ENCODE data around the gene TMEM109. TPM values are rescaled to one million over a fixed set of nuclear protein-coding genes. Genes with fewer than 3 reads are reported as not detected.

TMEM109 gene
- total RNA-seq, 1 donor from 2014 or later: 127 TPM

DNA sequence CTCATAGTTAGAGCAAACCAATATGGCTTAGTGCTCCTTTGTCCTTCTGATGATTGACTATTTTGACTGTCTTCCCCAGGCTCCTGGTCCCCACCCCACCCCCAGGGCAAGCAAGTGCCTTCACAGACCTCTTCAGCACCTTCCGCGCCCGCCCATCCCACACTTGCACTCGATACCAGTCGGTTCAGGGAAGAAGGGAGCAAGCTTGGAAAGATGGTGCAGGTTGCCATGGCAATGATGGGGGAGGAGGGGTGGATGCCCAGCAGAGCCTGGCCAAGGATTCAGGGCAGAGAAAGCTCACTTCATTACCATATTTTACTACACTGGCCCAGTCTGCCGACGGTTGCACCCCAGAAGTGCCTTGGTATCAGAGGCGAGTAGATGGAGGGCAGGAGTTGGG, 12.5 kb downstream of the TMEM109 start:
- Histone ChIP-seq H3K4me1 (peaks cover 25% of the 10 kb centered on the region), H3K9me3 (no peaks in the 10 kb centered on the region), H3K4me3 (no peak overlapping the region), H3K36me3 (peaks cover 0 to 15% of the 10 kb centered on the region in 2 donors), H3K27ac (no peak overlapping the region), H3K27me3 (no peaks in the 10 kb centered on the region)
- DNase-seq (ENCODE audit: extremely low spot score in 2 of 2): no peak
- intact Hi-C loops (cut with DNase I): no loop called here
- TF ChIP-seq, protein P1, sequence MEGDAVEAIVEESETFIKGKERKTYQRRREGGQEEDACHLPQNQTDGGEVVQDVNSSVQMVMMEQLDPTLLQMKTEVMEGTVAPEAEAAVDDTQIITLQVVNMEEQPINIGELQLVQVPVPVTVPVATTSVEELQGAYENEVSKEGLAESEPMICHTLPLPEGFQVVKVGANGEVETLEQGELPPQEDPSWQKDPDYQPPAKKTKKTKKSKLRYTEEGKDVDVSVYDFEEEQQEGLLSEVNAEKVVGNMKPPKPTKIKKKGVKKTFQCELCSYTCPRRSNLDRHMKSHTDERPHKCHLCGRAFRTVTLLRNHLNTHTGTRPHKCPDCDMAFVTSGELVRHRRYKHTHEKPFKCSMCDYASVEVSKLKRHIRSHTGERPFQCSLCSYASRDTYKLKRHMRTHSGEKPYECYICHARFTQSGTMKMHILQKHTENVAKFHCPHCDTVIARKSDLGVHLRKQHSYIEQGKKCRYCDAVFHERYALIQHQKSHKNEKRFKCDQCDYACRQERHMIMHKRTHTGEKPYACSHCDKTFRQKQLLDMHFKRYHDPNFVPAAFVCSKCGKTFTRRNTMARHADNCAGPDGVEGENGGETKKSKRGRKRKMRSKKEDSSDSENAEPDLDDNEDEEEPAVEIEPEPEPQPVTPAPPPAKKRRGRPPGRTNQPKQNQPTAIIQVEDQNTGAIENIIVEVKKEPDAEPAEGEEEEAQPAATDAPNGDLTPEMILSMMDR (IDR thresholded peaks at IDR 0.05): no peak
- TF ChIP-seq POLR2AphosphoS5 (IDR thresholded peaks at IDR 0.05; ENCODE audit: insufficient read depth in 1 of 2, low read depth in 1 of 2) (no peak), POLR2A (IDR thresholded peaks at IDR 0.05) (no peak)

DNA sequence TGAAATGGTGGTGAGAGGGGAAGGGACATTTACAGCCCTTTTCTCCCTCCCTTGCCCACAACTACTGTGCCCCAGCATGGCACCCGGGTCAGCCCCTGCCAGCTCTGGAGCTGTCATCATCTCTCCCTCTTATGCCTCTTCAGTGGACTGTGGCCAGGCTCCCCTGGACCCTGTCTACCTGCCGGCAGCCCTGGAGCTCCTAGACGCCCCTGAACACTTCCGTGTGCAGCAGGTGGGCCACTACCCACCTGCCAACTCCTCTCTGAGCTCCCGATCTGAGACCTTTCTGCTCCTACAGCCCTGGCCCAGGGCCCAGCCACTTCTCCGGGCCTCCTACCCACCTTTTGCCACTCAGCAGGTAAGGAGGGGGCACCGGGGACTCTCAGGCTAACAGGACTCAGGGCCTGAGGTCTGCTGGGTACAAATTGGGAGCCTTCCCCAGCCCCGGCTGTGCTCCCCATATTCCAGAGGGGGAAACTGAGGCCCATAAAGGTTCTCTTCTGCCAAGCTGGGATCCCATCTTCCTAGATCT, 13.2 kb downstream of the TMEM109 start:
- intact Hi-C loops (cut with DNase I): no loop called here
- no peaks in the 10 kb centered on the region for H3K27me3 ChIP-seq
- H3K4me3 ChIP-seq: no peak overlapping the region
- TF ChIP-seq, protein P1 (IDR thresholded peaks at IDR 0.05): no peak
- TF ChIP-seq POLR2A (IDR thresholded peaks at IDR 0.05): no peak
- no peak for TF ChIP-seq POLR2AphosphoS5 (IDR thresholded peaks at IDR 0.05; ENCODE audit: insufficient read depth in 1 of 2, low read depth in 1 of 2)
- no peaks in the 10 kb centered on the region for H3K9me3 ChIP-seq
- no peak for DNase-seq (ENCODE audit: extremely low spot score in 2 of 2)
- peaks cover 0 to 9% of the 10 kb centered on the region in 2 donors for H3K36me3 ChIP-seq
- H3K27ac ChIP-seq: no peak overlapping the region
- H3K4me1 ChIP-seq: peaks cover 25% of the 10 kb centered on the region

DNA sequence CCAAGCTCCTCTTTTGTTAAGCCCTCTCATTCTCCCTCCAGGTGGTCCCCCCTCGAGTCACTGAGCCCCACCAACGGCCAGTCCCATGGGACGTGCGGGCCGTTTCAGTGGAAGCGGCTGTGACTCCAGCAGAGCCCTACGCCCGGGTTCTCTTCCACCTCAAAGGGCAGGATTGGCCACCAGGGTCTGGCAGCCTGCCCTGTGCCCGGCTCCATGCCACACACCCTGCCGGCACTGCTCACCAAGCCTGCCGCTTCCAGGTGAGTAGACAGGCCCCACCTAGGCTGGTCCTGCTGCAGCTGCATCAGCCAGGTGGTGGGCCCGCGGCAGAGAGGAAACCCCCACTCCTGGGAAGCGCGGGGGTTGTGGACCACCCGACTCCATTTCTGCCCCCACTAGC, 13.6 kb downstream of the TMEM109 start:
- TF ChIP-seq POLR2A (IDR thresholded peaks at IDR 0.05) (no peak), POLR2AphosphoS5 (IDR thresholded peaks at IDR 0.05; ENCODE audit: insufficient read depth in 1 of 2, low read depth in 1 of 2) (no peak)
- TF ChIP-seq, protein P1 (IDR thresholded peaks at IDR 0.05): no peak
- no peak overlapping the region for H3K27ac ChIP-seq
- H3K4me1 ChIP-seq: peaks cover 25% of the 10 kb centered on the region
- no peak overlapping the region for H3K4me3 ChIP-seq
- intact Hi-C loops (cut with DNase I): no loop called here
- H3K9me3 ChIP-seq: no peaks in the 10 kb centered on the region
- no peak for DNase-seq (ENCODE audit: extremely low spot score in 2 of 2)
- H3K36me3 ChIP-seq: peaks cover 0 to 4% of the 10 kb centered on the region in 2 donors
- no peaks in the 10 kb centered on the region for H3K27me3 ChIP-seq

DNA sequence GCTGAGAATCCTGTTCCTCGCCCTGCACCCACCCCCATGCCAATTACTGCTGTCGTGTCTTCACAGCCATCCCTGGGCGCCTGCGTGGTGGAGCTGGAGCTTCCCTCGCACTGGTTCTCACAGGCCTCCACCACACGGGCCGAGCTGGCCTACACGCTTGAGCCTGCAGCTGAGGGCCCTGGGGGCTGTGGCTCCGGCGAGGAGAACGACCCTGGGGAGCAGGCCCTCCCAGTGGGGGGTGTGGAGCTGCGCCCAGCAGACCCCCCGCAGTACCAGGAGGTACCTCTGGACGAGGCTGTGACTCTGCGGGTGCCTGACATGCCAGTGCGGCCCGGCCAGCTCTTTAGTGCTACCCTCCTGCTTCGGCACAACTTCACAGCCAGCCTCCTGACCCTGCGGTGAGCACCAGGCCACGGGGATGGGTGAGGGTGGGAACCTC, 14.6 kb downstream of the TMEM109 start:
- H3K9me3 ChIP-seq: no peaks in the 10 kb centered on the region
- intact Hi-C loops (cut with DNase I): no loop called here
- peaks cover 23% of the 10 kb centered on the region for H3K4me1 ChIP-seq
- H3K27ac ChIP-seq: no peak overlapping the region
- no peak for DNase-seq (ENCODE audit: extremely low spot score in 2 of 2)
- H3K27me3 ChIP-seq: no peaks in the 10 kb centered on the region
- TF ChIP-seq POLR2A (IDR thresholded peaks at IDR 0.05) (no peak), POLR2AphosphoS5 (IDR thresholded peaks at IDR 0.05; ENCODE audit: insufficient read depth in 1 of 2, low read depth in 1 of 2) (no peak)
- TF ChIP-seq, protein P1 (IDR thresholded peaks at IDR 0.05): no peak
- H3K4me3 ChIP-seq: no peak overlapping the region
- no peaks in the 10 kb centered on the region for H3K36me3 ChIP-seq

DNA sequence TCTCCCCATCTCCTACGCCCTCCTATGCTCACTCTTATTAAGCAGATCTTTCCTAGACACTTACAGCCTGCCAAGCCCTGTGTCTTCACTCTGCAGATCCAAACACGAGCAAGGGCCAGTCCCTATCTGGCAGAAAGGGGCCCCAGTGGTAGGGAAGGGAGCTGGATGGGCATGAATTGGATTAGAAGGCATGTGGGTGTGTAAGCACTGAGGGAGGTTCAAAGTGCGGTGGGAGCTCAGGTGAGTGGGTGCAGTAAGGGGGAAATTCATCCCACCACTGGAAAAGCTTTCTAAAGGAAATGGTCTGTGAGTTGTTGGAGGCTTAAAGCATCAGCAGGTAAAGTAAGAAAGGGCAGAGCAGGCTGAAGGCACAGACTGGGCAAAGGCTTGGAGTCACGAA, 15.8 kb downstream of the TMEM109 start:
- Histone ChIP-seq H3K27me3 (no peaks in the 10 kb centered on the region), H3K27ac (no peak overlapping the region), H3K4me1 (peaks cover 13% of the 10 kb centered on the region), H3K4me3 (no peak overlapping the region), H3K36me3 (no peaks in the 10 kb centered on the region), H3K9me3 (no peaks in the 10 kb centered on the region)
- no peak for TF ChIP-seq POLR2AphosphoS5 (IDR thresholded peaks at IDR 0.05; ENCODE audit: insufficient read depth in 1 of 2, low read depth in 1 of 2)
- TF ChIP-seq POLR2A (IDR thresholded peaks at IDR 0.05): no peak
- TF ChIP-seq, protein P1 (IDR thresholded peaks at IDR 0.05): no peak
- intact Hi-C loops (cut with DNase I): no loop called here
- no peak for DNase-seq (ENCODE audit: extremely low spot score in 2 of 2)
